GM04503 (cell line): ENCODE measurements around the gene RCOR1.
"Not testable (repeated sequence)": the region's sequence is repeated elsewhere in the genome, so short reads cannot be mapped to it uniquely, and the experiment has no call there.

Experiments used
- DNase-seq: peaks from one replicate; pipeline ENCODE4 v3.0.0-alpha.2; 2012; ENCODE audit warnings: low read depth

The RCOR1 gene

GRCh38 chr14:102751088-102751487, 158.6 kb downstream of the RCOR1 start:
- no peak for DNase-seq

- DNase-seq: no peak
Observed at GRCh38 chr14:102752239-102752847, 159.9 kb downstream of the RCOR1 start.

GRCh38 chr14:102754370-102755262, 162.2 kb downstream of the RCOR1 start:
- no peak for DNase-seq

GRCh38 chr14:102757646-102758045, 165.2 kb downstream of the RCOR1 start:
- no peak for DNase-seq

DNA sequence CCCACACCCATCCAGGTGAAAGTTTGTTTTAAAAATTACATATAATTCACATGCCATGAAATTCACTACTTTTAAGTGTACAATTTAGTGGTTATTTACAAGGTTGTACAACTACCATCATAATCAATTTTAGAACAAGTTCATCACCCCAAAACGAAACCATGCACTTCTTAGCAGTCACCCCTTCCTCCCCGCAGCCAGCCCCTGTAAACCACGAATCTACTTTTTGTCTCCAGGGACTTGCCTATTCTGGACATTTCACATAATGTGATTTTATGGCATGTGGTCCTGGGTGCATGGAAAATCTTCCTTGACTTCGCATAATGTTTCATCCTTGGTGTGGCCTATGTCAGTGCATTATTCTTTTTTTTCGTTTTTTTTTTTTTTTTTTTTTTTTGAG, 165.6 kb downstream of the RCOR1 start:
- DNase-seq: no peak

GRCh38 chr14:102759456-102760187, 167.2 kb downstream of the RCOR1 start:
- no peak for DNase-seq

- no peak for DNase-seq
Observed at GRCh38 chr14:102760496-102761193, 168.2 kb downstream of the RCOR1 start.

DNA sequence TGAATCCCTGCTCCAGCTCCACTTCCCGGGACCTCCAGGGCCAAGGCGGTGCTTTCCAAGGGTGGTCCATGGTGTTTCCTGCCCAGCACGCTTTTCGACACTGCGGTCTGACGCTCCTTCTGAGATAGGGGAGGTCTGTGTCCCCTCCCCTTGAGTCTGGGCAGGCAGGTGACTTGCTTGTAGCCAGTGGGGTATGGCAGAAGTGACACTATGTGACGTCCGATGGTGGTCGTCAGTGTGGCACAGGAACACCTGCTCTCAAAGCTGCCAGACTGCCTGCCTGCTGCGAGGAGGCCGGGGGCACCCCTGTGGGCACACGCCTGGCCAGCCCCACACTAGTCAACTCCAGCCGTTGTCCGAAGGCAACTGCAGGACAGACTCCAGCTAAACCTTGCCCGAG, 168.8 kb downstream of the RCOR1 start:
- no peak for DNase-seq

GRCh38 chr14:102764220-102764671, 171.8 kb downstream of the RCOR1 start:
- DNase-seq: no peak

DNA sequence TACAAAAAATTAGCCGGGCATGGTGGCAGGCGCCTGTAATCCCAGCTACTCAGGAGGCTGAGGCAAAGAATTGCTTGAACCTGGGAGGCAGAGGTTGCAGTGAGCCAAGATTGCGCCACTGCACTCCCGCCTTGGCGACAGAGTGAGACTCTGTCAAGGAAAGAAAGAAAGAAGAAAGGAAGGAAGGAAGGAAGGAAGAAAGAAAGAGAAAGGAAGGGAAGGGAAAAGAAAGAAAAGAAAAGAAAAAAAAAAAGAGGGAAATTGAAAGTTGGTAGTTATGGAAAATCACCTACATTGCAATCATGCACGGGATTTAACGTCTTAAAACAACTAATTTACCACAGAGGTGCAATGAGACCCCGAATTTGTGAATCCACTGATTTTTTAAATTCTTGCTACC, 173.3 kb downstream of the RCOR1 start:
- DNase-seq: not testable (repeated sequence)

- no peak for DNase-seq
Observed at GRCh38 chr14:102768223-102769048, 176.0 kb downstream of the RCOR1 start.

DNA sequence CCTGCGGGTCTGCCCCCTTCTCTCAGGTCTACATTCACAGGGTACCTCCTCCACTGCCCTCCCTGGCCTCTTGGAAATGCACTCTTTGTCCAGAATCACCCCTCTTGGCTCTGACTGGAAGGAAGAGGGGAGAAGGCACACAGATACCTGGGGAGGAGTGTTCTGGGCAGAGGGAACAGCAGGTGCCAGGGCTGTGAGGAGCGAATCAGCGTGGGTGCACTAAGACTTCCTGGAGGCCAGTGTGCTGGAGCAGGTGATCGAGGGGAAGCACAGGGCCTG, 176.5 kb downstream of the RCOR1 start:
- DNase-seq: no peak

- no peak for DNase-seq
Observed at GRCh38 chr14:102770147-102771123, 178.0 kb downstream of the RCOR1 start.

- no peak for DNase-seq
Observed at GRCh38 chr14:102771144-102771543, 178.7 kb downstream of the RCOR1 start.

GRCh38 chr14:102772781-102773570, 180.5 kb downstream of the RCOR1 start:
- no peak for DNase-seq

- no peak for DNase-seq
Observed at GRCh38 chr14:102774391-102775153, 182.1 kb downstream of the RCOR1 start.

DNA sequence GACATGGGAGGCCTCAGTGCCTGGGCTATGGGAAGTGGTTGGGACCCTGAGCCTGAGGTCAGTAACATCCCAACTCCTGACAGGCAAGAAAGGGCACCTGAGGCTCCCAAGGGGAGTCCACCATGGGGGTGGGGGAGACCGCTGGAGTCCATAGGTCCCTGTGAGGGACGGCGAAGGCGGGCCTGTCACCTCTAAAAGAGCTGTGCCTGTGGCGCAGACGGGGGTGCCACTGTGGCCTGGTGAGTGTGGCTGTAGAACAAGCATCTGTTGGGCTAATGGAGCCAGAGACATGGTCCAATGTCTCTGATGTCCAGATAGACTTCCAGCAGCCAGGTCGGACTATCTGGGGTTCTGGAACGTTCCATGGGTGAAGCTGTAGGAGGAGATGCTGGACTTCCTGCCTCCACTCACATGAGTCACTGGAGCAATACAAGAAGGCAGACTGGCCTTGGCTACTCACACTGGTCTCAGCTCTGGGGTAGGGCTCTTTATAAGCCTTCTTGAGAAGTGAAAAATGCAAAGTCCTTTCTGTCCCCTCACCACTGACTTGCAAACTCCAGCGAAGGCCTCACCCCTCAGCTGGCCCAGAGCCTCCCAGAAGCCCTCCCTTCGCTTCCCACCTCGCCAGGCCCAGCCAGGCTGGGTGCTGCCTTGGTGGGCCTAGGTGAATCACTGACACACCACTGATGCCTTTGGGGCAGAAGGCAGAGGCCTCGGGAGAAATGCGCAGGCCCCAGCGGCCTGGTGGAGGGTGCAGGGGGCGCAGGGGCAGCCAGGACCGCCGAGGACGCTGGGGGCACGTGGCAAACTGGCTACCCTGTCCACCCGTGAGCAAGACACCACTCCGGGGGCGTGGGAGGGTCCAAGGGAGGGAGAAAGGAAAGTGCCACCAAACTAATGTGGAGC, 183.7 kb downstream of the RCOR1 start:
- no peak for DNase-seq
